ENCODE results near the gene DSG2.

DNA sequence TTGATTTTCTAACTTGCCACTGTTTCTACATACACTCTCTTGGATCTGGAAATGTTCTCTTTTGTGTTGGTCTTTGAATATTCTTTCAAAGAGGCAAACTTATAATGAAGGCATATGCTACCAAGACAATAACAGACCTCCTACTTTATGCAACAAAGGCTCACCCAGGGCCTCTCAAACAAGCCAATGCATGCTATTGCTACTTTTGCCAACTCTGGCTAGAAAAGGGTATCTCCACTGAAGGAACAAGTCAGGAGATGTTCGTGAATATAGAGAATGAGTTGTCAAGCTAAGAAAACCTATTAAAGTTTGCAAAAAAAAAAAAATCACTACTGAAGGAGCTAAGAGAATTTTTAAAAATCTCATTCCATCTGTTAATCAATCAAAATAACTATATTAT lies 15.9 kb upstream of the DSG2 start:
- TF ChIP-seq ZNF565 (CRISPR knock-in tag; conservative IDR thresholded peaks at IDR 0.05; ENCODE audit: low read depth) (no peak), ARNTL (CRISPR knock-in tag; IDR thresholded peaks at IDR 0.05; ENCODE audit: borderline replicate concordance, low read depth) (no peak), RARB (CRISPR knock-in tag; IDR thresholded peaks at IDR 0.05) (no peak), ZFP30 (CRISPR knock-in tag; IDR thresholded peaks at IDR 0.05) (no peak), CSDC2 (CRISPR knock-in tag; IDR thresholded peaks at IDR 0.05) (no peak), CREB5 (CRISPR knock-in tag; IDR thresholded peaks at IDR 0.05; ENCODE audit: low read depth) (no peak), ISL1 (CRISPR knock-in tag; IDR thresholded peaks at IDR 0.05) (no peak), ZNF8 (CRISPR knock-in tag; IDR thresholded peaks at IDR 0.05) (no peak)
- TF ChIP-seq, protein P1, sequence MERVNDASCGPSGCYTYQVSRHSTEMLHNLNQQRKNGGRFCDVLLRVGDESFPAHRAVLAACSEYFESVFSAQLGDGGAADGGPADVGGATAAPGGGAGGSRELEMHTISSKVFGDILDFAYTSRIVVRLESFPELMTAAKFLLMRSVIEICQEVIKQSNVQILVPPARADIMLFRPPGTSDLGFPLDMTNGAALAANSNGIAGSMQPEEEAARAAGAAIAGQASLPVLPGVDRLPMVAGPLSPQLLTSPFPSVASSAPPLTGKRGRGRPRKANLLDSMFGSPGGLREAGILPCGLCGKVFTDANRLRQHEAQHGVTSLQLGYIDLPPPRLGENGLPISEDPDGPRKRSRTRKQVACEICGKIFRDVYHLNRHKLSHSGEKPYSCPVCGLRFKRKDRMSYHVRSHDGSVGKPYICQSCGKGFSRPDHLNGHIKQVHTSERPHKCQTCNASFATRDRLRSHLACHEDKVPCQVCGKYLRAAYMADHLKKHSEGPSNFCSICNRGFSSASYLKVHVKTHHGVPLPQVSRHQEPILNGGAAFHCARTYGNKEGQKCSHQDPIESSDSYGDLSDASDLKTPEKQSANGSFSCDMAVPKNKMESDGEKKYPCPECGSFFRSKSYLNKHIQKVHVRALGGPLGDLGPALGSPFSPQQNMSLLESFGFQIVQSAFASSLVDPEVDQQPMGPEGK (CRISPR knock-in tag; IDR thresholded peaks at IDR 0.05; ENCODE audit: borderline replicate concordance): no peak
